ENCODE data around the gene TRIM71. TPM values are rescaled to one million over a fixed set of nuclear protein-coding genes. Genes with fewer than 3 reads are reported as not detected.
A peak's percentile ranks its signal among the peaks of the same experiment; 100 is the strongest.
"Not testable (repeated sequence)": the region's sequence is repeated elsewhere in the genome, so short reads cannot be mapped to it uniquely, and the experiment has no call there.

The TRIM71 gene
- total RNA-seq, 2 donors from 2014 or later: not detected

DNA sequence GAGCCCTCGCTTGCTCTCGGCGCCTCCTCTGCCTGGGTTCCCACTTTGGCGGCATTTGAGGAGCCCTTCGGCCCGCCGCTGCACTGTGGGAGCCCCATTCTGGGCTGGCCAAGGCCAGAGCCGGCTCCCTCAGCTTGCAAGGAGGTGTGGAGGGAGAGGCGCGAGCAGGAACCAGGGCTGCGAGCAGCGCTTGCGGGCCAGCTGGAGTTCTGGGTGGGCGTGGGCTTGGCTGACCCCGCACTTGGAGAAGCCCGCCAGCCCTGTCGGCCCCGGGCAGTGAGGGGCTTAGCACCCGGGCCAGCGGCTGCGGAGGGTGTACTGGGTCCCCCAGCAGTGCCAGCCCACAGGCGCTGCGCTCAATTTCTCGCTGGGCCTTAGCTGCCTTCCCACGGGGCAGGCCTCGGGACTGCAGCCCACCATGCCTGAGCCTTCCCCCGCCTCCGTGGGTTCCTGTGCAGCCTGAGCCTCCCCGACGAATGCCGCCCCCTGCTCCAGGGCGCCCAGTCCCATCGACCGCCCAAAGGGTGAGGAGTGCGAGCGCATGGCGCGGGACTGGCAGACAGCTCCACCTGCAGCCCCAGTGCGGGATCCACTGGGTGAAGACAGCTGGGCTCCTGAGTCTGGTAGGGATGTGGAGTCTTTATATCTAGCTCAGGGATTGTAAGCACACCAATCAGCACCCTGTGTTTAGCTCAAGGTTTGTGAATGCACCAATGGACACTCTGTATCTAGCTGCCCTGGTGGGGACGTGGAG, 121.9 kb downstream of the TRIM71 start:
- H3K9me3 Mint-ChIP-seq; H3K4me1 Mint-ChIP-seq (ENCODE audit: low read depth in 2 of 2); H3K27me3 Mint-ChIP-seq; DNase-seq (ENCODE audit: low spot score); H3K4me3 Mint-ChIP-seq; H3K27ac Mint-ChIP-seq; H3K36me3 Mint-ChIP-seq; ATAC-seq: not testable (repeated sequence)

DNA sequence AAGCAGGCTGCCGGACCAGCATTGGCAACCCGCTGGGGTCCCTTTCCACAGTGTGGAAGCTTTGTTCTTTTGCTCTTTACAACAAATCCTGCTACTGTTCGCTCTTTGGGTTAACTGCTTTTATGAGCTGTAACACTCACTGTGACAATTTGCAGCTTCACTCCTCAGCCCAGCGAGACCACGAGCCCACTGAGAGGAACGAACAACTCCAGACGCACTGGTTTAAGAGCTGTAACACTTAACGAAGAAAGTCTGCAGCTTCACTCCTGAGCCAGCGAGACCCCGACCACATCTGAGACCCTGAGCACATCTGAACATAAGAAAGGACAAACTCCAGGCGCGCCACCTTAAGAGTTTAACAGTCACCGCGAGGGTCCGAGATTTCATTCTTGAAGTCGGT, 122.9 kb downstream of the TRIM71 start:
- H3K4me3 Mint-ChIP-seq: no peak overlapping the region
- H3K36me3 Mint-ChIP-seq: no peaks in the 10 kb centered on the region
- H3K9me3 Mint-ChIP-seq: no peaks in the 10 kb centered on the region
- DNase-seq (ENCODE audit: low spot score) (no peak), ATAC-seq (no peak)
- H3K27me3 Mint-ChIP-seq: peaks cover 0 to 6% of the 10 kb centered on the region in 2 donors
- H3K27ac Mint-ChIP-seq: no peak overlapping the region
- no peaks in the 10 kb centered on the region for H3K4me1 Mint-ChIP-seq (ENCODE audit: low read depth in 2 of 2)

- Mint-ChIP-seq H3K9me3 (no peaks in the 10 kb centered on the region), H3K36me3 (no peaks in the 10 kb centered on the region), H3K4me3 (no peak overlapping the region), H3K27me3 (no peaks in the 10 kb centered on the region), H3K27ac (no peak overlapping the region), H3K4me1 (ENCODE audit: low read depth in 2 of 2) (peaks cover 0 to 7% of the 10 kb centered on the region in 2 donors)
- ATAC-seq: no peak
- DNase-seq (ENCODE audit: low spot score): no peak
Measured at GRCh38 chr3:32945136-32945535, 127.3 kb downstream of the TRIM71 start.

- H3K27me3 Mint-ChIP-seq; H3K27ac Mint-ChIP-seq; DNase-seq (ENCODE audit: low spot score); H3K4me3 Mint-ChIP-seq; ATAC-seq; H3K4me1 Mint-ChIP-seq (ENCODE audit: low read depth in 2 of 2); H3K9me3 Mint-ChIP-seq; H3K36me3 Mint-ChIP-seq: not testable (repeated sequence)
Measured at GRCh38 chr3:32945598-32945997, 127.8 kb downstream of the TRIM71 start.

GRCh38 chr3:32946973-32947788, 129.4 kb downstream of the TRIM71 start:
- Mint-ChIP-seq H3K27me3 (no peaks in the 10 kb centered on the region), H3K4me1 (ENCODE audit: low read depth in 2 of 2) (peaks cover 7 to 14% of the 10 kb centered on the region in 2 donors), H3K27ac (no peak overlapping the region), H3K9me3 (no peaks in the 10 kb centered on the region), H3K36me3 (no peaks in the 10 kb centered on the region), H3K4me3 (no peak overlapping the region)
- ATAC-seq (peak in 1 of 2 donors; percentile 11), DNase-seq (ENCODE audit: low spot score) (no peak)

Other genes starting within 250 kb of the TRIM71 start
- 10 to 100 TPM; 38.8 to 45.4 TPM for gene DYNC1LI1, start 247.1 kb upstream of the TRIM71 start, total RNA-seq
- gene CNOT10, start 132.8 kb upstream of the TRIM71 start, total RNA-seq: 10 to 100 TPM; 46.5 to 53.9 TPM
- gene CCR4, start 133.6 kb downstream of the TRIM71 start, total RNA-seq: 10 to 100 TPM; 12.1 to 40.9 TPM